HG03354 (cell line): ENCODE results near the gene PRPF19.

ENCODE experiments used
- ATAC-seq: cut with Tn5 transposase; IDR thresholded peaks from one replicate; pipeline ENCODE4 v1.9.1; 2021; ENCODE audit warnings: mild to moderate bottlenecking; ENCODE audit not compliant: unreplicated experiment, poor library complexity, severe bottlenecking

The PRPF19 gene

DNA sequence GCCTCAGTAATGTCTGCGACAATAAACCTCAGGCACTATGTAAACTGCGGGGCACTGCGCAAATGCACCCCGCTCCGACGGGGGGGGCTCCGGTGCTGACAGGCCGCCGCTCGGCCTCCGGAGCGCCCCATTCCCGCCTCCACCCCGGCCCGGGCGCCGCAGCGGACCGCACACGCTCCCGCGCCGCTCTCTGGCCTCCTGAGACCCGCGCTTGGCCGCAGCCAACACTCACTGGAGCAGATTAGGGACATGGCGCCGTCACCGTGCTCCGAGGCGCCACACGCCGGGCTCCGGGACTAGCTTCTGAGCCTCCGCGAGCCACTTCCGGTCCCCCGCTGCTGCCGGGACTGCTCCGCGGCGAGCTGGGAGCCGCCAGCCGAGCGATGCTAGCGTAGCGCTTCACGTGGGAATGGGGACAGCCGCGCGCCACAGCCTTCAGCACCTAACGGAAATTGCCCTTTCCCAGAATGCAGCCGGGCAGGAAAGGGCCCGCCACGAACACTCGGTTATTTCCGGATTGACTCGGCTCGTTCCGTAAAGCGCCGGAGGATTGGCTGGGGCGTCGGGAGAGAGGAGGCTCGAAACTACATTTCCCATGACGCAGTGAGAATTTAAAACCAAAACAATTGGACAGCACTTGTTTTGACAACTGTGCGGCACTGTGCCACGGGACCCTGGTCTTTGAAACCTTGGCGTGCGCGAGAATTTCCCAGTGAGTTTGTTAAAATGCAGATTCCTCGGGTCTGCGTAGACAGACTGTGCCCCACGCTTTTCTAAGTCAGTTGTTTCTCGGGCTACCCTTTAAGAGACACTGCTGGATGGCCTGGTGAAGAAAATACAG is at the start of gene PRPF19:
PRPF19 (minus strand) TSS at position 454 of the 841 bp plus-strand sequence; CDS start at position 251, 203 bp downstream.
- peak; percentile 78 for ATAC-seq

DNA sequence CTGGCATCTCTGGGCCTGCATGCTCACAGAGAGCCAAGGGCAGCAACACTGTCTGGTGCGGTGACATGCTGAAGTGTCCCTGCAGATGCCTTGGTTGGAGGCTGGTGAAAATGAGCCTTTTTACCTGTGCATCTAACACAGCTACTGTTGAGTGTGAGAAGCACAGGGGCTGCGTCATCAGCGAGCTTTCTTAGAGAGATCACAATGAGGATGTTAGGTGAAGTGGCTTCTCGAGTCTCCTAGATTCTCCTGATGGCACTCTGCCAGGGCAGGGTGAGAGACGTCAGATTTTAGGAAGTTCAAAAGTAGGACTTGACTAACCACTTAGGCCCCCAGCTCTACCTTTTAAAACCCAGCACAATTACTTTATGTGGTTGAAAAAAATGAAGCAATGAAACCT is 49.2 kb upstream of the PRPF19 start:
- no peak for ATAC-seq

DNA sequence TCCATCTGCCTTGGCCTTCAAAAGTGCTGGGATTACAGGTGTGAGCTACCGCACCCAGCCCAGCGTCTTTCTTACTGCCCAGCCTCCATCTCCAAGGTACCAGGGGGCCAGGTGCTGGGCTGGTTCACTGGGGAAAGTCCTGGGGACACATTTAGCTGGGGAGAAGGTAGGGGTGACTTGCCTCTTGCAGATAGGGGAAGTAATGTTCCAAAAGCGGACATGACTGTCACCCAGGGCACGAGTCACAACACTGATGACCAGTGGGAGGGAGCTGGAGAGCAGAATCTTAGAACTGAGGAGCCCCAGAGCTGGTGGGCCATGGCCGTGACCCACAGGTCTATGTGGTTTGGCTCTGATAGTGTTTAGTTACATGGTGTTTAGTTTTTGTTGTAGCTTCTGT is 48.0 kb upstream of the PRPF19 start:
- ATAC-seq = no peak

- no peak for ATAC-seq
Measured at GRCh38 chr11:60953781-60954180, 47.4 kb upstream of the PRPF19 start.

DNA sequence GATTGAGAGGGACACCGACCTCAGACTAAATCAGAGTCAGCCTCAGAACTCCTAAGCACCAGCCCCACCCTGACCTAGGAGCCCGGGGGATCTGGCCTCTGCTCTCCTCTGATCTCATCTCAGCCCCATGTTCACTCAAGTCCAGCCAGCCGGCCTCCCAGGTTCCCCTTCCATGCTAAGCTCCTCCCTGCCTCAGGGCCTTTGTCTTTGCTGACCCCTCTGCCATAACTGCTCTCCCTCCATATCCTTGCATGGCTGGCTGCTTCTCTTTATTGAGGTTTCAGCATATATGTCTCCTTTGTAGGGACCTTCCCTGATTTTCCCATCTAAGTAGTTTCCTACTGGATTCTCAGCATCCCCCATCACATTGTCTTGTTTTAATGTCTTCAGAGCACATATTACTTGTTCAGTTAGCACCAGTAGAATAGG is 46.4 kb upstream of the PRPF19 start:
- ATAC-seq = peak; percentile 23

DNA sequence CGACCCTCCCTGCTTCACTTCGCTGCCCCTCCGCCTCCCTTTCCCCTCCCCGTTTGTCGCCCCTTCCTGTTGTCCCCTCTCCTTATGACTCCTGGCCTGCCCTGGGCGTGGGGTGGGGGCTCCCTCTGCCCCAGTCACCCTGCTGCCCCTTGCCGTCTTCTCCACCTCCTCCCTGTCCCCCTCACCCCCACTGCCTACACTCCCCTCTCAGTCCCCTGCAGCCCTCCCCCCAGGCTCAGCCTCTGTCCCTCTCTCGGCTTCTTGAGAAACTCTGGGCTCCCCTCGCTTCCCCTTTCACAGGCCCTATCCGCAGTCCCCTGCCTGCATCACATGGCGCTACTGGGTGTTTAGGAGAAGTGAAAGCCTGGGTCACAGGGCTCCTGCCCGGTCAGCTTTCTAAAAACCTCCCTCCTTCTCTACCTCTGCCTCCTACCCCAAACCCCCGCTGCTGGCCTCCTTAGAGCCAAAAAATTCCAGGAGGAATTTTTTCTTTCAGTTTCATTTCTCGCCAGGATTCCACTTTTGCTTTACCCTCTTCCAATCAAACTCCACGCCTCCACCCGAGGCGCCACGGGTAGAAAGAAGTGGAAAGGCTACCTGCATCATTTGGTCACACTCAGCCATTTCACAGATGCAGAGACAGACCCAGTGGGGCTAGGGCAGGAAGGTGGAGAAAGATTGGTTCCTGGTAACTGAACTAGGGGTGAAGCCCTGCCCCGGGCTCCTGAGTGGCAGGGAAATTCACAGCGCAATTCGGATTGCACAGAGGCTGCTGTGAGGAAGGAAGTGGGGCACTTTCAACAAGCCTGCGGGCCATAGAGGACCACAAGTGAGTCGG is 45.7 kb upstream of the PRPF19 start, which contains the start of gene SLC15A3:
SLC15A3 (minus strand) TSS at position 273 of the 838 bp plus-strand sequence. CDS start 625 bp downstream, outside the sequence.
- ATAC-seq = peak; percentile 84

DNA sequence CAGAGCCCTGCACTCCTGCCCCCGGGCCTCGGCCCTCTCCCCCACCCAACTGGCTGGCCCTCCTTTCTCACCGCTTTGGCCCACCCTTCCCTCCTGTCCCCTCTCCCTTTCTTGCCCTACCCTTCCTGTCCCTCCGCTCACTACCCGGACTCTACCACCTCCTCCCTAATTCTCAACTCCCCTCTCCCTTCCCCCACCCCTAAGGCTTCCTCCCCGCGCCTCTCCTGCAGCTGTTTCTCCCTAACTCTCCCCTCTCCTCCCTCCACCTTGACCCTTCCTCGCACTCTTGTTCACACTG is 45.2 kb upstream of the PRPF19 start:
- no peak for ATAC-seq

DNA sequence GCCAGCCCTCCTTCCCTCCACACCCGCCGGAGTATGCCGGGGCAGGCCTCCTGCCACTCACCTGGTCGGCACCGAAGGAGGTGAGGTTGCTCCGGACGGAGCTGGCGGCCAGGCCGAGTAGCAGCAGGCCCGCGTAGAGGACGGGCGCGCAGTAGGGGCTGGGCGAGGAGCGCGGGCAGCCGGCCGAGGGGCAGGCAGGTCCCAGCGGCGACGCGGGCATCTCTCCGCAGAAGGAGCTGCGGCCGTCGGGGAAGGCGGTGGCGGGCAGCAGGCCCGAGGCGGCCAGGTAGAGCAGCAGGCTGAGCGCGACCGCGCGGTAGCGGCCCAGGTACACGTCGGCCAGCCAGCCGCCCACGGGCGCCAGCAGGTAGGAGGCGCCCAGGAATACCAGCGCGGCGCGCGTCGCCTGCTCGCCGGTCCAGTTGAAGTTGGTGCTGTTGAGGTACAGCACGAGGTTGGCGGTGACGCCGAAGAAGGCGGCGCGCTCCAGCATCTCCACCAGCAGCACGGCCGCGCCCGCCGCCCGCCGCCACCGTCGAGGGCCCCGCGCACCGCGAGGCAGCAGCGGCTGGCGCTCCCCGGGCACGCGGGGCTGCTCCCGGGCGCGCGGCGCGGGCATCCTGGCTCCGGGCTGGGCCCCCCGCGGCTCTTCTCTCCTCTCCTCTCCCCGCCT is 44.7 kb upstream of the PRPF19 start:
- ATAC-seq = no peak

DNA sequence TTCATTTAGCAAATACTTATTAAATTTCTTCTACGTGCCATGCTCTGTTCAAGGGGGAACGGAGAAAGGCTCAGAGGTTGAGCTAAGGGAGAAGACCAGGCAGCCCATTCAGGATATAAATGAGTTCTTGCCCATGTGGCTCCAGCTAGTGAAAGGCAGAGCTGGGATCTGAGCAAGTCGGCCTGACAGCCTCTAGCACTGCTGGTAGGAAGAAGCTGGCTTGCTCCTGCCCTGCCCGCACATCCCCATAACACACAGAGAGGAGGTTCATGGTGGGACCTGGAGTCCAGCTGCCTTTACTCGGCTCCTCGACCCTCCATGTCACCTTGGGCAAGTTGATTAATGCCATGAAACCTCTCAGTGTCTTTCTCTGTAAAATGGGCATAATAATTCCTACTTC is 43.6 kb upstream of the PRPF19 start:
- ATAC-seq = no peak

- ATAC-seq = no peak
Measured at GRCh38 chr11:60948250-60948649, 41.9 kb upstream of the PRPF19 start.

- no peak for ATAC-seq
Measured at GRCh38 chr11:60947700-60948099, 41.3 kb upstream of the PRPF19 start.

- ATAC-seq = no peak
Measured at GRCh38 chr11:60946601-60947264, 40.3 kb upstream of the PRPF19 start.

DNA sequence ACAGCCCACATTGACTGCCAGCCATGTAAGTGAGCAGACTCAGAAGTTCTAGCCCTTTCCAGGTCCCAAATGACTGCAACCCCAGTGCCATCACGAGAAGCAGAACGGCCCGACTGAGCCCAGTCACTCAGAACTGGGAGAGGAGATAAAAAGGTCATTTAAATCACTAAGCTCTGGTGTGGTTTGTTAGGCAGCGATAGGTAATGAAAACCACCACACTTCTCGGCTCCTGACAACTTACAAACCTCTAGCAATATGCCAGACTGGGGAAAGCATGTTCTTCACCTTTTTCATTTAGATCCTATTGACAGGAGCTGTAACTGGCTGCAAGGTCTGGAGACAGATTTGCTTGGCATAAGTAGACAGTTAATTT is 38.9 kb upstream of the PRPF19 start:
- ATAC-seq = no peak

- no peak for ATAC-seq
Measured at GRCh38 chr11:60944490-60945294, 38.3 kb upstream of the PRPF19 start.

DNA sequence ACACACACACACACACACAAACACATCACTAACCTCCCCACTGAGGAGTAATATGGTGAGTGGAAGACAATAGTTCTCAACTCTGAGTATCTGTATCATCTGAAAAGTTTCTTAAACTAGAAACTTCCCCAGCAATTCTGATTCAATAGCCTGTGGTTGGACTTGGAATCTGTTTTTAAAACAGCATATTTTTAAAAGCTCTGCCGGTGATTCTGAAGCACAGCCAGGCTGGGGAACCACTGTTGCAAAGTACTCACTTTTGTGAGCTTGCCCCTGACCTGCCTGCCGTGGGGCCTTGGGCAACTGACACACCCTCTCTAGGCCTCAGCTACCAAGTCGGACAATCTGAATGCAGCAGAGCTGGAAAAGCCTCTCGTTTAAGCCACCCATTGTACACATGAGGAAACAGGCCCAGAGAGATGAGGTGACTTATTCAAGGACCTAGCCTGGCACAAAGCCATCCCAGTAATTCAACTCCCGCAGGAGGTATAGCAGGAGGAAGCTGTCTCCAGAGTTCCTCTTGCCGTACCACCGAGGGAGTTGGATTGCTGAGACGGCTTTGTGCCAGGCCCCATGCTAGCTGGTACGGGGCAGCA is 36.7 kb upstream of the PRPF19 start:
- no peak for ATAC-seq

DNA sequence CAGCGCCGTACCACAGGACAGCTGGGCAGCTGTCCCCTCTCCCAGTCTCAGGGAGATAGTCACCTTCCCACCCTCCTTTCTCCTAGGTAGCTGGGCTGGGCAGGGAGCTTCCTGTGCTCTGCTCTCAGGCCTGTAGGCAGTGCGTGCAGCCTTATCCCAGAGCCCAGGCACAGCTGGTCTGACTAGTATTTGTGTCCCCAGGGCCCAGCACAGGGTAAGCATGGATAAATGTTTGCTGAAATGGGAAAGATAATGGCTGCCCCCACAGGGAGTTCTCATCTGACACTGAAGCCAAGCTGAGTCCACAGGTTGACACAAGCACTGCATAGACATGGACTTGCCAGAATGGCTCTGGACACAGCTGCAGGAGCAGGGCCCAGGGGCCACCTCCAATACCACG is 35.8 kb upstream of the PRPF19 start:
- no peak for ATAC-seq

- no peak for ATAC-seq
Measured at GRCh38 chr11:60941371-60942119, 35.2 kb upstream of the PRPF19 start.

DNA sequence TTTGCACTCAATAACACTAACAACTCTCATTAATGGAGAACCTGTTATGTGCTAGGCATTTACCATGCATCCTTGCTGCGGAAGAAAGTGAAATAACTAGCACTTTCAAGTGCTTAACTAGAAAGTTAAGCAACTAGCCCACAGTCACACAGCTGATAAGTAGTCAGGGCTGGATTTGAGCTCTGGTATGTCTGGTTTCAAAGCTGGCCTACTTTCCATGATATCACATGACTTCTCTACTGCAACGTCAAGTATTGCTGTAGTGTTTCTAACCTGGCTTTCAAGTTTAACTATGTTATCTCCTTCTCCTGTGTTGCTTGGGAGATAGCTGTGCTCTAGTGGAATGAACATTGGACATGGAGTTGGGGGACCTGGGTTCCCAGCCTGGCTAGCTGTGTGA is 33.5 kb upstream of the PRPF19 start:
- ATAC-seq = no peak
